AG04450 (cell line): ENCODE measurements around the gene MID1IP1. TPM values are rescaled to one million over a fixed set of nuclear protein-coding genes. Genes with fewer than 3 reads are reported as not detected.

ENCODE experiments used
- CTCF ChIA-PET: fragments of 300-600, 350-600 bp; formaldehyde crosslinking; extraction: SDS; loops from one replicate; lab custom pipeline; 2022; ENCODE audit warnings: antibody characterized with exemption, inconsistent platforms; lab: Charles Lee
- POLR2A ChIA-PET: fragments of 350-600 bp; formaldehyde crosslinking; extraction: SDS; loops from one replicate; lab custom pipeline; 2021; ENCODE audit warnings: antibody characterized with exemption, inconsistent platforms; lab: Yijun Ruan, JAX
- DNase-seq: peaks from one replicate; pipeline ENCODE4 v3.0.0-alpha.2; 2011; ENCODE audit warnings: low read depth, low spot score
- H3K27ac ChIP-seq: one replicate; pipeline ENCODE4 v1.5.1; 2012; ENCODE audit warnings: low read depth, low read length, control low read depth
- H3K27me3 ChIP-seq: one replicate; pipeline ENCODE4 v1.6.0; 2012; ENCODE audit warnings: low read length; ENCODE audit not compliant: control insufficient read depth, insufficient read depth
- H3K4me3 ChIP-seq: 2 replicates; pipeline ENCODE4 v1.5.1; 2011; ENCODE audit warnings: mild to moderate bottlenecking, low read depth, low read length, control low read depth
- H3K9me3 ChIP-seq: 2 replicates; pipeline ENCODE4 v1.5.1; 2012; ENCODE audit warnings: low read length; ENCODE audit not compliant: control insufficient read depth, insufficient read depth
- polyA minus RNA-seq: library from RNA; depleted of rRNA, polyadenylated mRNA; stranded (reverse); fragments of >200 nt; gene quantifications from 2 replicates; pipeline ENCODE4 v1.2.3, GENCODE V29; 2011; rRNA and poly(A)+ RNA removed
- polyA plus RNA-seq: library from polyadenylated mRNA; depleted of rRNA; stranded (reverse); fragments of >200 nt; gene quantifications from 2 replicates; pipeline ENCODE4 v1.2.3, GENCODE V29; 2011; rRNA removed
- TF ChIP-seq, protein P1 (sequence below): IDR thresholded peaks from 2 replicates; pipeline ENCODE4 v1.5.1; 2011; ENCODE audit warnings: low read depth, low read length, control low read depth, inconsistent platforms

The MID1IP1 gene, protein sequence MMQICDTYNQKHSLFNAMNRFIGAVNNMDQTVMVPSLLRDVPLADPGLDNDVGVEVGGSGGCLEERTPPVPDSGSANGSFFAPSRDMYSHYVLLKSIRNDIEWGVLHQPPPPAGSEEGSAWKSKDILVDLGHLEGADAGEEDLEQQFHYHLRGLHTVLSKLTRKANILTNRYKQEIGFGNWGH
- polyA plus RNA-seq, result 30.0 and 31.3 TPM in 2 replicates
- 13.4 and 14.4 TPM in 2 replicates for polyA minus RNA-seq

DNA sequence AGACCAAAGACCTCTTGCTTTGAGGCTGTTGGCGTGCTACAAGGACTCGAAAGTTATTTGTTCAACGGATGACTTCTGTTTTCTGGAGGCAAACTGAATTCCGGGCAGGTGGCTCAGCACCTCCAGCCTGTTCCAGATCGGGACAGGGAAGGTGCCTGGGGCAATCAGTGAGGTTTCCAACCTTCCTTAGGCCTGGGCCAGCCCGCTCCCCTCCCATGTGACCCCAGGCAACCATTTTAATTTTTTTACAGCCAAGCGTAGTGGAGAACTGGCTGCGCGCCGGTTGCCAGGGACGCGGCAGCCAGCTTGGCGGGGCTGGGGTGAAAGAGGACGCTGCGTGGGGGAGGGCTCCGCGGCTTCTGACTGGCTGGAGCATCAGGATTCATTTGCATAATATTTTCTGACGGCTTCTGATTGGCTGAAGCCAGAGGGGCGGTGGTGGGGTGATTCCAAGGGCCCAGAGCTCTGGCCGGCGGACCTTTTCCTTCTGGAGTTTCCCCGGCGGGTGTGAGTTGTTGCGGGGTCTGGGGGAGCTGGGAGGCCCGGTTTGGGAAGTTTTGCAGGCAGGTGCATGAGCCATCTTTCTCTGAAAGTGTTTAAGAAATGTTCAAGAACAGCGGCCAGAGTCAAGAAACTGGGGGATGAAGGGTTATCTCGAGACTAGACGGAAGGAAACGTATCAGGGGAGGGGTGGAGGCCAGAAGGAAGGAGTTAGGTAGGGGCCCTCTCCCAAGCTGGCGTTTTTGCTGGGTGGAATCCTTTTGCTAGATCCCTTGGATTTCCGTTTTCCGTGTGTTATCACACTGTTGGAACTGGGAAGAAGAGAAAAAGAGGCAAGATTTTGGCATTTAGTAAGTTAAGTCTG, at the start of gene MID1IP1:
TSS of gene MID1IP1 (plus strand) at position 479 of the 865 bp plus-strand sequence. CDS start 3,488 bp downstream, outside the sequence.
- peak within 1 kb of the TSS; percentile 64 for H3K4me3 ChIP-seq
- H3K27me3 ChIP-seq, result no peaks in the 10 kb centered on the region
- CTCF ChIA-PET, result no interaction called here
- no peaks in the 10 kb centered on the region for H3K9me3 ChIP-seq
- TF ChIP-seq, protein P1, sequence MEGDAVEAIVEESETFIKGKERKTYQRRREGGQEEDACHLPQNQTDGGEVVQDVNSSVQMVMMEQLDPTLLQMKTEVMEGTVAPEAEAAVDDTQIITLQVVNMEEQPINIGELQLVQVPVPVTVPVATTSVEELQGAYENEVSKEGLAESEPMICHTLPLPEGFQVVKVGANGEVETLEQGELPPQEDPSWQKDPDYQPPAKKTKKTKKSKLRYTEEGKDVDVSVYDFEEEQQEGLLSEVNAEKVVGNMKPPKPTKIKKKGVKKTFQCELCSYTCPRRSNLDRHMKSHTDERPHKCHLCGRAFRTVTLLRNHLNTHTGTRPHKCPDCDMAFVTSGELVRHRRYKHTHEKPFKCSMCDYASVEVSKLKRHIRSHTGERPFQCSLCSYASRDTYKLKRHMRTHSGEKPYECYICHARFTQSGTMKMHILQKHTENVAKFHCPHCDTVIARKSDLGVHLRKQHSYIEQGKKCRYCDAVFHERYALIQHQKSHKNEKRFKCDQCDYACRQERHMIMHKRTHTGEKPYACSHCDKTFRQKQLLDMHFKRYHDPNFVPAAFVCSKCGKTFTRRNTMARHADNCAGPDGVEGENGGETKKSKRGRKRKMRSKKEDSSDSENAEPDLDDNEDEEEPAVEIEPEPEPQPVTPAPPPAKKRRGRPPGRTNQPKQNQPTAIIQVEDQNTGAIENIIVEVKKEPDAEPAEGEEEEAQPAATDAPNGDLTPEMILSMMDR, result no peak
- peak within 1 kb of the TSS; percentile 39 for H3K27ac ChIP-seq
- DNase-seq, result peak; percentile 67
- POLR2A ChIA-PET, result interaction anchor here (0.7 kb wide), 1 partner anchor 895 kb away, joined by 8 read pairs; no protein-coding TSS in a partner anchor

DNA sequence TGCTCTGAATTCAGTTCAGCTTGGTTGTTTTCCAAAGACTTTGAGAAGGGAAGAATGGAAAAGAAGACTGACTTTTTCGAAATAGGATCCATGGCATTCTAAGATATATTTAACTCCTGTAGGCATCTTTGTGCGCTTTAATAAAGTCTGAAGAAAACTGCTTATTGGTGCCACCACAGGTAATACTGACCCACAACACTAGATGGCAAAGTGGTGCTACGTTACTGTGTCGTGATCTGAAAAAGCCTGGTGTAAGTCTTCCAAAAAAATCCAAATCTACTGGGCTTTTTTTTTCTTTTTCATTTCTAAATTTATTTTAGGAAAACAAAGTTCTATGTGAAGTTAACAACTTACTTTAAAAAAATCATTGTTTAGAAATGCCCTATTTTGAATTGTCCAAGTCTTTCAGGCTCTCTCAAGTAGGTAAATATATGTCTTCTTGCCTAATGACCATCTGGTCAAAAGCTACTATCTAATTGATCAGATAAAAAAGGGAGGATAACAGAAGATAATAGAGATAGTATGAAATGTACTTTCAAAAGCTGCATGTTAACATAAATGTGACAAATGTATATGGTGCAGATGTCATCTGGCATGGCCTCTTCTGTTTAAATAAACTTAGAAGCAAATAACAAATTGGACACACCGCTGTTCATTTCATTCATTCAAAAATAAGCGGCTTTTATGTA, 47.0 kb upstream of the MID1IP1 start:
- Histone ChIP-seq H3K27ac (no peak overlapping the region), H3K9me3 (no peaks in the 10 kb centered on the region), H3K4me3 (no peak overlapping the region), H3K27me3 (no peaks in the 10 kb centered on the region)
- POLR2A ChIA-PET, result no interaction called here
- TF ChIP-seq, protein P1, result peak; percentile 63
- DNase-seq, result peak; percentile 11
- CTCF ChIA-PET, result interaction anchor here (1.0 to 1.9 kb wide), 5 partner anchors 12 to 398 kb away, joined by 3 to 9 read pairs (median 6); no protein-coding TSS in a partner anchor

DNA sequence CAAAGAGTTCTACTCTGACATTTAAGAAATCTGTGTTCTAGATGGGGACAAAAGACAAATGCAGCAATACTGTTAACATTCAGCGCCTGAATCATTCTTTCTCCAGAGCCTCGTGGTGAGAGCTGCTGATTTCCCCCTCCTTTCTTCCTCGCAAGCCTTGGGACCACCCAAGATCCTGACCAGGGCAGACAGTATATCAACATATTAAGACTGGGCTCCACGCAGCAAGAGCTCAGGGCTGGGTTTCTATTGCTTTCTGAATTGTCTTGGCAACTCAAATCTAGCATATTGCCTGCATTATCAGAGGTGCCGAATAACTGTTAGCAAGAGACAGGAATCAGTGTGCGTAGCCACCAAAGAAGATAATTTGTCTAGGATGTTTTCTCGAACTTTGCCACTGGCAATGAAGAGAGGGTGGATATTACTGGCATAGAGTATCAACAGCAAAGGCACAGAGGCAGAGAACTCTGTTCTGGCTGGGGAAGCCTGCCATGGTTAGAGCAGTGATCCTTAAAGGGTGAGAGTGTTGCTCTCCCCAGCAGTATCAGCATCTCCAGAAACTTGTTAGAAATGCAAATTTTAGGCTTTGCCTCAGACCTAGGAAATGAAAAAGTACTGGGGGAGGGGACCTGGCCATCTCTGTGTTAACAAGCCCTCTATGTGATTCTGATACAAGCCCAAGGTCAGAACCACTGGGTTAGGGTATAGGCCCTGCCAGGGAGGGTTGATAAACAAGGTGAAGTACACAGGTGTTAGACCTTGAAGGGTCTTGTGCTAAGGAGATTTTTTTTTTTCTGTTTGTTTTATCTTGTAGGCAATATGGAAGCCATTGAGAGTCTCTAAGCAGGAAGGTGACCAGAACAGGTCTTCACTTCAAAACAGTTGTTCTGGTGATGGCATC, 46.2 kb upstream of the MID1IP1 start:
- CTCF ChIA-PET, result interaction anchor here (1.0 to 1.9 kb wide), 3 partner anchors 11 to 397 kb away, joined by 3 to 9 read pairs (median 6); no protein-coding TSS in a partner anchor
- POLR2A ChIA-PET, result no interaction called here
- no peak overlapping the region for H3K27ac ChIP-seq

DNA sequence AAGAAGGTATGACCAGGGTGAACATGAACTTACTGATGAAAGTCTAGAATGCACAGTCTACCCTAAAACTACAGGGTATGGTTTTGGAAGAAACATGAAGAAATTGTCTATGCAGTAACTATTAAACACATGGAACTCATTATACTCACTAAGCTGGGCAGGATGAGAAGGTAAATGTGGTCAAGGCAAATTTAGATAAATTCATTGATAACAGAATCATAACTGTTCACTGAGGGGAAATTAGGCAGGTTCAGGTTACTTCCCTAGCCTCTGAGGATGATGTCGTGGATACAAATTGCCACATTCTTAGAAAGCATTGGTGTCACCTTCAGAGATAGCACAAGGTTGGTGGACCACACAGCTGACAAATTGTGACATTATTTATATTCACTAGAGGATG, 40.4 kb upstream of the MID1IP1 start:
- Histone ChIP-seq H3K27ac (no peak overlapping the region), H3K27me3 (no peaks in the 10 kb centered on the region), H3K9me3 (no peaks in the 10 kb centered on the region), H3K4me3 (no peak overlapping the region)
- POLR2A ChIA-PET, result no interaction called here
- CTCF ChIA-PET, result interaction anchor here (0.6 kb wide), 1 partner anchor 133 kb away, joined by 3 read pairs; no protein-coding TSS in a partner anchor
- no peak for DNase-seq
- TF ChIP-seq, protein P1, result no peak

More for the DNA sequence above, 46.2 kb upstream of the MID1IP1 start:
- H3K27me3 ChIP-seq, result no peaks in the 10 kb centered on the region
- DNase-seq, result no peak
- no peaks in the 10 kb centered on the region for H3K9me3 ChIP-seq
- H3K4me3 ChIP-seq, result no peak overlapping the region
- TF ChIP-seq, protein P1, result no peak
